HG02938 (cell line): Measurements from ENCODE around the gene TACR2.

Experiments used
- ATAC-seq: cut with Tn5 transposase; IDR thresholded peaks from one replicate; pipeline ENCODE4 v1.9.1; 2021; ENCODE audit warnings: mild to moderate bottlenecking, moderate library complexity; ENCODE audit not compliant: unreplicated experiment

TACR2 gene

GRCh38 chr10:69405221-69405620, 11.5 kb downstream of the TACR2 start:
- ATAC-seq: no peak

- no peak for ATAC-seq
These were observed 11.9 kb downstream of the TACR2 start for GRCh38 chr10:69404786-69405185.

- ATAC-seq: no peak
These were observed 13.2 kb downstream of the TACR2 start for GRCh38 chr10:69403519-69403918.

- ATAC-seq: no peak
These were observed 13.7 kb downstream of the TACR2 start for GRCh38 chr10:69403066-69403465.

GRCh38 chr10:69402386-69402785, 14.3 kb downstream of the TACR2 start:
- ATAC-seq: no peak

- no peak for ATAC-seq
These were observed 15.3 kb downstream of the TACR2 start for GRCh38 chr10:69401416-69401815.

GRCh38 chr10:69400936-69401335, 15.8 kb downstream of the TACR2 start:
- ATAC-seq: no peak

- no peak for ATAC-seq
These were observed 18.3 kb downstream of the TACR2 start for GRCh38 chr10:69398466-69398865.

- ATAC-seq: no peak
These were observed 18.7 kb downstream of the TACR2 start for GRCh38 chr10:69397972-69398371.

GRCh38 chr10:69394020-69394419, 22.7 kb downstream of the TACR2 start:
- no peak for ATAC-seq

GRCh38 chr10:69392481-69393000, 24.2 kb downstream of the TACR2 start:
- peak; percentile 75 for ATAC-seq

- ATAC-seq: no peak
These were observed 25.6 kb downstream of the TACR2 start for GRCh38 chr10:69391158-69391557.

- no peak for ATAC-seq
These were observed 26.8 kb downstream of the TACR2 start for GRCh38 chr10:69389827-69390490.

- no peak for ATAC-seq
These were observed 28.2 kb downstream of the TACR2 start for GRCh38 chr10:69388488-69388887.

- no peak for ATAC-seq
These were observed 29.2 kb downstream of the TACR2 start for GRCh38 chr10:69387500-69387899.

- no peak for ATAC-seq
These were observed 31.0 kb downstream of the TACR2 start for GRCh38 chr10:69385454-69386350.

- ATAC-seq: no peak
These were observed 32.4 kb downstream of the TACR2 start for GRCh38 chr10:69384320-69384719.

- ATAC-seq: no peak
These were observed 33.2 kb downstream of the TACR2 start for GRCh38 chr10:69383558-69383957.

- no peak for ATAC-seq
These were observed 34.2 kb downstream of the TACR2 start for GRCh38 chr10:69382382-69383117.

- ATAC-seq: no peak
These were observed 36.9 kb downstream of the TACR2 start for GRCh38 chr10:69379800-69380199.

- no peak for ATAC-seq
These were observed 38.8 kb downstream of the TACR2 start for GRCh38 chr10:69377933-69378332.
